Fibroblast of skin of left quadriceps (primary cell): ENCODE measurements around the gene POLD2.
"Not testable (repeated sequence)": the region's sequence is repeated elsewhere in the genome, so short reads cannot be mapped to it uniquely, and the experiment has no call there.

Source experiments
- DNase-seq, 2 experiments: peaks; one replicate each; pipeline ENCODE4 v3.0.0-alpha.2; 2013; ENCODE audit warnings: low read depth in 2 of 2

The POLD2 gene

DNA sequence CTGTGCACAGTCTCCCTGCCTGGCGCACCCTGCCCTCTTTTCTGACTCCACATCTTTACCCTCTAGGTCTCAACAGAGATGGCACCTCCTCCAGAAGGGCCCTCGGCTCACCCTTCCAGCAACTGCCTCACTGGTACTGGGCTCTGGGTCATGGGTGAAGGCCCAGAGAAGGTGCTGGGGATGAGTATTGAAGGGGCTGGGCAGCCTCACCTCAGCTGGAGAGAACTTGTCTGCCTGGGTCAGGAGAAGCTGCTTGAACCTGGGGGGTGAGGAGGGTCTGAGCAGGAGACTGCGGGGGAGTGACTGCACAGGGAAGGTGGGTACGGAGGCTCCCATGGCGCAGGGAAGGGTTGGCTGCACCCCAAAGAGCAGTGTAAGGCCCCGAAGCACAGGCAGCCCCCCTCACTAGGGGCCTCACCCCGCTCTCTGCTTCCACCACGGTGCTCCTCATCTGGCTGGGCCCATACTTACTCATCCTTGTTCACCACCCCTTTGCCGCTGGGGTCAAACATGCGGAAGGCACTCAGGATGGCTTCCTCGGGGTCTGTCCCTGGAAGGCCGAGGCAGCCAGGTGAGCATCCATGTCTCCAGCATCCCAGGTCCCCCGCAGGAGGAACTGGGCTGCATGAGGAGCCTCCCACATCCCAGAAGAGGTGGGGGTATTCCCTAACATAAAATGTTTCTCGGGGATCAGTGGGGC lies 16.1 kb upstream of the POLD2 start:
- DNase-seq, result no peak

- DNase-seq, result no peak
Observed at GRCh38 chr7:44138698-44139097, 15.3 kb upstream of the POLD2 start.

- no peak for DNase-seq
Observed at GRCh38 chr7:44136731-44137130, 13.4 kb upstream of the POLD2 start.

DNA sequence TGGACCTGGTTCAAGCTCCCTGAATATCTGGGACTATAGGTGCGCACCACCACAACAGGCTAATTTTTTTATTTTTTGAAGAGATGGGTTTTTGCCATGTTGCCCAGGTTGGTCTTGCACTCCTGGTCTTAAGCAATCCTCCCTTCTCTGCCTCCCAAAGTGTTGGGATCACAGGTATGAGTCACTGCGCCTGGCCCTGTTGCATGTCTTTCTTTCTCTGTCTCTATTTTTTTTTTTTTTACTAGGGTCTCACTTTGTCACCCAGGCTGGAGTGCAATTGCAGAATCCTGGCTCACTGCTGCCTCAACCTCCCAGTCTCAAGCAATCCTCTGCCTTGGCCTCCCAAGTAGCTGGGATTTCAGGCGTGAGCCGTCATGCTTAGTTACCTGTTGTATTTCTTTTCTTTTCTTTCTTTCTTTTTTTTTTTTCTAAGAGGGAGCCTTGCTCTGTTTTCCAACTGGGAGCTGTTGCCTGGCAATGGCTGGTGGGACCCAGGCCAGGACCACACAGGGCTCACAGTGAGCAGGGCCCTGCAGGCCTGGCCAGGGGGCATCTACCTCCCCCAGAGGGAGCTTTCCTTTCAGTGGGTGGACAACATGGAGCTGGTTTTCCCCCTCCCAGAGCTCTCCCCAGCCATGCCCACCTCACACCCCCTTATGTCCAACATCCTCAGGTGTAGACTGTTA lies 11.7 kb upstream of the POLD2 start:
- DNase-seq, result no peak

GRCh38 chr7:44133295-44133694 lies 9.9 kb upstream of the POLD2 start:
- no peak for DNase-seq

- no peak for DNase-seq
Observed at GRCh38 chr7:44132039-44132438, 8.7 kb upstream of the POLD2 start.

DNA sequence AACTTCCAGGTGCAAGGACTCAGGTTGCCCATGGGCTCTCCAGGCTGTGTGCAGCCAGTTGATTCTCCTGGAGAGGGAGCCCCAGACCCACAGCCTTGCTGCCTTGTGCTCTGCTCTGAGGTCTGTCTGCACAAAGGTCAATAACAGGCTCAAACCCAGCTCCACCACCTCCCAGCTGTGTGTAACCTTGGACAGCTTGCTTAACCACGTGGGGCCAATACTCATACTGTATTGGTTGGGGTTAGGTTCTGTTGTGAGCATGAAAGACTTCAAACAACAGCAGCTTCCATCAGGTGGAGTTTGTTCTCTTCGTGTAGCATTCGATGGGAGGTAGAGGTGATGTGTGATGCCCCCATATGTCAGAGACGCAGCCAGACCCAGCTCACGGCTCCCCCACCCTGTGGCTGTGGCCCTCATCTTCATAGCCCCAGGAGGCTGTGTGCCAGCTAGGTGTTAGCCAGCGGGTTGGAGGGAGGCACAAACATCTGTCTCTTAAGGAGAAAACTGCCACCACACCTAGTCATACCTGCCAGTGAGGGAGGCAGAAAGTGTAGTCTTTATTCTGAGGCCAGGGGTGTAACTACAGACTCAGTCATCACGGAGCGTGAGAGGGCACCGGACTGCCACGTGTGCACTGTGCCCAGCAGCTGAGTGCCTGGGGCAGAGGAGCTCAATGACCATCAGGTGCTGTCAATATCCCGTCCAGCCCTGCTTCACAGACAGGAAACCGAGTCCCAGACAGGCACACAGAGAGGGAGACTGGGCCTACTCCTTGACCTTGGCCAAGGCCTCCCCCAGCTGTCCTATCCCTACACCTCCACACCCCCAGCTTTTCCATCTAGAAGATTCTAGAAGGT lies 8.1 kb upstream of the POLD2 start:
- DNase-seq, result no peak

DNA sequence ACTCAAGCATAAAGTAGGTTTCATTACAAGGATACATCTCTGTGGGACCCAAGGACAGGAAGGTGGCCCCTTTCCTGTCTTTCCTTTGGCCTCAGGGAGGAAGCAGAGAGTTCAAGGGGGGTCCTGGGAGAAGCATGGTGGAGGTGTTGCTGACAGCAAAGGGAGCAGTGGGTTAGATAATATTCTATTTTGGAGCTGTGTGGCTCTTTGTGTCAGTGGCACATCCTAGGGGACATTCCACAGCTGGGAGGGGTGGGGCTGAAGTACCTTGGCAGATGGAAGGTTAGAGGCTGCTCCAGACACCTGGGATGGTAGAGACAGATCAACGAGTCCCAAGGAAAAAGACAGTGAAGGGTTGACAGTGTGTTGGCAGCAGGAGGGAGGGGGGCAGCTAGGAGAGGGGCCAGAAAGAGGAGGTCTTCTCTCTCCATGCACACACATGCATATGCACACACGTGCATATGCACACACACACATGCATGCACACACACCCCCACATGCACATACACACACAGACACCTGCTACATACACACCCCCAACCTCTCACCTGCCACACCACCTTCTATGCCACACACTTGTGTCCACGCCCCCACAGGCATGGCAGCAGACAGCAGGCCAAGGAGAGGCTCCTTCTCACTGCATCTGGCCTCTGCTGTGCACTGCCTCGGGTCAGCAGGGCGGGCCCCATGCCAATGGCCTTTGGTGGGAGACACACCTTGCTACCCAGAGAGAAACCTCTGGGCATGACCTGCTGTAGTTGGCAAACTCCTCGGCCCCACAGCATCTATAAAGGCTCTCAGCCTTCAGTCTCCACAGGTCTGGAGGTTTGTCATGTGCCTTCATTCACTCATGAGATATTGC lies 5.6 kb upstream of the POLD2 start:
- no peak for DNase-seq

- DNase-seq, result no peak
Observed at GRCh38 chr7:44127161-44127560, 3.8 kb upstream of the POLD2 start.

DNA sequence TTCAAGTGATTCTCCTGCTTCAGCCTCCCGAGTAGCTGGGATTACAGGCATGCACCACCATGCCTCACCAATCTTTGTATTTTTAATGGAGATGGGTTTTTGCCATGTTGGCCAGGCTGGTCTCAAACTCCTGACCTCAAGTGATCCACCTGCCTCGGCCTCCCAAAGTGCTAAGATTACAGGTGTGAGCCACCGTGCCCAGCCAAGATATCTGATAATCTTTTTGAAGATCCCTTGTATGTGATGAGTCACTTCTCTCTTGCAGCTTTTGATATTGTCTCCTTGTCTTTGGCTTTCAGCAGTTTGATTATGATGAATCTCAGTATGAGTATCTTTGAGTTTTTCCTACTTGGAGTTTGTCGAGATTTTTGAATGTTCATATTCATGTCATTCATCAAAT lies 3.2 kb upstream of the POLD2 start:
- DNase-seq, result not testable (repeated sequence)

- DNase-seq, result no peak
Observed at GRCh38 chr7:44124822-44125202, 1.5 kb upstream of the POLD2 start.

- no peak for DNase-seq
Observed at GRCh38 chr7:44122529-44122928, 819 bp downstream of the POLD2 start.

GRCh38 chr7:44121761-44122420 lies 1.5 kb downstream of the POLD2 start:
- no peak for DNase-seq

DNA sequence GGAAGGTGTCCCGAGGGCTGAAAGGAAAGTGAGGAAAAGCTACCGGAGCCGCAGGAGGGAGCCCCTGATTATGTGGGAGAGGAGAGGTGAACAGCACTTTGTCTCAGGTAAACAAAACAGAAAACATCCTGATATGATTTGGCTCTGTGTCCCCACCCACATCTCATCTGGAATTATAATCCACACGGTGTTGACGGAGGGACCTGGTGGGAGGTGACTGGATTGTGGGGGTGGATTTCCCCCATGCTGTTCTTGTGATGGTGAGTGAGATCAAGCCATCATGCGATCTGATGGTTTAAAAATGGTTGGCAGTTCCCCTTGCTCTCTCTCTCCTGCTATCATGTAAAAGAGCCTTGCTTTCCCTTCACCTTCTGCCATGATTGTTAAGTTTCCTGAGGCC lies 3.0 kb downstream of the POLD2 start:
- no peak for DNase-seq

DNA sequence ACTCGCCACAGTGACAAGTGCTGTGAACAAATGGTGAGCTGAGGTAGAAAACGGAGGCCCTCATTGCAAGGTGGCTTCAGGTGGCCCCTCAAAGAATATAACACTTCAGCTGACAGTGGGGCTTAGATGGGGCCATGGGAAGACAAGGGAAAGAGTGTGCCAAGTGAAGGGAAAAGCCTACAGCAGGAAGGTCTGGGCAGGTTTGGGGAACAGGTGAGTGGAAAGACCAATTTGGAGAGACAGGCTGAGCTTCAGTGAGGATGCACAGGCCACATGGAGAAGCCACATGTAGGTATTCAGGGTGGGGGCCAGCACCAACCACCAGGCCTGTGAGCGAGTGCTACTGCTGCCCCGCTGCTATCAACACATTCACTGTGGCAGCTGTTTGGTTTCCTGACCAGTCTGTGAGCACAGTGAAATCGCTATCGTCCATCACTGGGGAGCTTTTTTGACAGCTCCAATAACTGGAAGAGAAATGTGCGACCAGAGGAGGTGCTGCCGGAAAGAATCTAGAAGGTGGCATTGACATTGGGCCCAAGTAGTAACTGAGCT lies 3.4 kb downstream of the POLD2 start:
- DNase-seq, result no peak

- DNase-seq, result no peak
Observed at GRCh38 chr7:44117801-44118429, 5.4 kb downstream of the POLD2 start.

DNA sequence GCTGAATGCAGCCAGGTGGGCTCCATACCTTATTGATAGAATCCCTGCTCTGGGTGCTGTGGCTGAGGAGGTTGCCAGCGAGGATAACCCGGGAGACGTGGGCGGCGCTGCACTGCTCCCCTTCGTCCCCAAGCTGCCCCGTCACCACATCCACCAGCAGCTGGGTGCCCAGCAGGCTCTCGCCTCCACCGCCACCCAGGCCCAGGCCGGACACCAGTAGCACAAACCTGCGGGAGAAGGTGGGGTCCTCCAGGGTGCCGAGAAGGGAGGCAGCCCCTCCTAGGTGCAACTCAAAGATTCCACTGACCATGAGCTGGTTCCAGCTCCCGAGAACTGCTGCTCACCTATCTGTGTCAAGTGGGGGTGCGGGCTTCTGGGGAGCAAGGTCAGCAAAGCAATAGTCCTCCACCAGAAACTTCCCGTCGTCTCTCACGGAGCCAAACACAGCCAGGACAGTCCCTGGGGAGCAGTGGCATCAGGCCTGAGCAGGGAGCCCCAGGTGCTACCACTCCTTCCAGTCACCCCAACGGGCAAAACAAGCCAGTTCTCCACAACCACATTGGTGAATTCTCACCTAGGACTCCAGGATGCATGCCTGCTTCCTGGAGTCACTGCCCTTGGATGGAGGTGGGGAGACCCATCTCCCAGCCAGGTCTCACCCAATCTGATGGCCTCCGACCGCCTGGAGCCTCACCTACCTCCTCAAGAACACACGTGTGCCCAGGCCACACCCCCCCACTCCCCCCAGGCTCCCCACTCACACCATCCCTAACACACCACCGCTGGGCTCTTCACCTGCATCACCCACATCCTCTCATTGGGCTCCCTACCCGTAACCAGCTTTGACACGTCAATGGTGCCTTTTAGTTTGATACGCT lies 6.3 kb downstream of the POLD2 start:
- no peak for DNase-seq

GRCh38 chr7:44116087-44116788 lies 7.1 kb downstream of the POLD2 start:
- DNase-seq, result no peak
